Heart left ventricle (tissue), 13 donors: Measurements from ENCODE around the gene SEMA4D.

Source experiments
- CTCF ChIP-seq, 12 donors: fragments of 200-600 bp; sonication (generic) in 4 of 12; IDR thresholded peaks; one replicate each; pipeline versions ENCODE4 v1.5.0 to v1.8.0; 2018 to 2022; ENCODE audit warnings: antibody characterized with exemption in 12 of 12, mild to moderate bottlenecking in 5 of 12
- POLR2A ChIP-seq, 2 donors: fragments of 450-650 bp; IDR thresholded peaks; one replicate each; pipeline ENCODE4 v1.6.1; 2017; ENCODE audit warnings: antibody characterized with exemption in 2 of 2, mild to moderate bottlenecking in 2 of 2, moderate library complexity in 2 of 2
- donor health status: ischemic (EF 13 %, LVEDD 7.1; RV severe dilation, severe dysfunction).
- donor health status: DM: no; HTN: yes; CAD: no.
- donor health status: DM: no; HTN: no; CAD: no.
- donor health status: ischemic (EF 25% LVEDD 6.9; RV normal size, moderate dysfunction).
- donor health status: ischemic (EF 25% LVEDD 5.7; RV mildly dilated, moderate dysfunction).
- donor health status: ischemic (EF 35%, LVEDD 5.7; RV mildly dilated, moderate dysfunction).
- donor health status: nonischemic (EF 11% LVEDD 7.7; RV severe dilation, severe dysfunction).
- donor health status: DM: yes; HTN: yes; CAD: no.
- donor health status: PGD.
- donor health status: ischemic (EF 29% LVEDD 5.4; RV normal size, mild dysfunction).
- donor health status: nonischemic (EF 23%, LVEDD 6.1; RV moderate dilation, normal function).

- TF ChIP-seq POLR2A (IDR thresholded peaks at IDR 0.05) = no peak
- TF ChIP-seq CTCF (IDR thresholded peaks at IDR 0.05) = no peak
Measured at GRCh38 chr9:89441655-89441970, 56.3 kb downstream of the SEMA4D start.
